ENCODE results near the gene EFCAB11.

Gene EFCAB11

GRCh38 chr14:89911010-89911919, 43.3 kb downstream of the EFCAB11 start:
- TF ChIP-seq CEBPB (IDR thresholded peaks at IDR 0.05), result no peak
- no peak for TF ChIP-seq CREB1 (IDR thresholded peaks at IDR 0.05; ENCODE audit: low read depth)
- TF ChIP-seq REST (IDR thresholded peaks at IDR 0.05; ENCODE audit: low read depth), result no peak
- no peak for TF ChIP-seq TCF12 (IDR thresholded peaks at IDR 0.05; ENCODE audit: low read depth)
- TF ChIP-seq ZBTB7A (IDR thresholded peaks at IDR 0.05; ENCODE audit: low read depth), result no peak
- no peak for TF ChIP-seq TEAD4 (IDR thresholded peaks at IDR 0.05)
- no peak for TF ChIP-seq EGR1 (IDR thresholded peaks at IDR 0.05)

- TF ChIP-seq NFIC (IDR thresholded peaks at IDR 0.05) (no peak), TEAD4 (IDR thresholded peaks at IDR 0.05) (no peak), TAF1 (IDR thresholded peaks at IDR 0.05; ENCODE audit: low read depth) (no peak), EGR1 (IDR thresholded peaks at IDR 0.05) (no peak), RAD21 (IDR thresholded peaks at IDR 0.05; ENCODE audit: low read depth) (no peak), USF1 (IDR thresholded peaks at IDR 0.05) (no peak), REST (IDR thresholded peaks at IDR 0.05; ENCODE audit: low read depth) (no peak)
These were observed 43.9 kb downstream of the EFCAB11 start for GRCh38 chr14:89910691-89911009.

- TF ChIP-seq NFIC (IDR thresholded peaks at IDR 0.05) (no peak), CREB1 (IDR thresholded peaks at IDR 0.05; ENCODE audit: low read depth) (no peak), RAD21 (IDR thresholded peaks at IDR 0.05; ENCODE audit: low read depth) (no peak), EP300 (IDR thresholded peaks at IDR 0.05; ENCODE audit: borderline replicate concordance) (no peak), YY1 (IDR thresholded peaks at IDR 0.05; ENCODE audit: low read depth) (no peak), TCF12 (IDR thresholded peaks at IDR 0.05; ENCODE audit: low read depth) (no peak), TEAD4 (IDR thresholded peaks at IDR 0.05) (no peak), USF1 (IDR thresholded peaks at IDR 0.05) (no peak), TAF1 (IDR thresholded peaks at IDR 0.05; ENCODE audit: low read depth) (no peak), REST (IDR thresholded peaks at IDR 0.05; ENCODE audit: low read depth) (no peak), MAX (IDR thresholded peaks at IDR 0.05) (no peak), EGR1 (IDR thresholded peaks at IDR 0.05) (no peak), FOXM1 (IDR thresholded peaks at IDR 0.05; ENCODE audit: borderline replicate concordance, low read depth) (no peak), ZBTB7A (IDR thresholded peaks at IDR 0.05; ENCODE audit: low read depth) (no peak), CEBPB (IDR thresholded peaks at IDR 0.05) (no peak)
These were observed 44.9 kb downstream of the EFCAB11 start for GRCh38 chr14:89909586-89909985.

- TF ChIP-seq USF1 (IDR thresholded peaks at IDR 0.05) (no peak), TEAD4 (IDR thresholded peaks at IDR 0.05) (no peak), REST (IDR thresholded peaks at IDR 0.05; ENCODE audit: low read depth) (no peak), EGR1 (IDR thresholded peaks at IDR 0.05) (no peak), NFIC (IDR thresholded peaks at IDR 0.05) (no peak), MAX (IDR thresholded peaks at IDR 0.05) (no peak), ZBTB7A (IDR thresholded peaks at IDR 0.05; ENCODE audit: low read depth) (no peak), CEBPB (IDR thresholded peaks at IDR 0.05) (no peak), YY1 (IDR thresholded peaks at IDR 0.05; ENCODE audit: low read depth) (no peak), CREB1 (IDR thresholded peaks at IDR 0.05; ENCODE audit: low read depth) (no peak), TAF1 (IDR thresholded peaks at IDR 0.05; ENCODE audit: low read depth) (no peak), RAD21 (IDR thresholded peaks at IDR 0.05; ENCODE audit: low read depth) (no peak), TCF12 (IDR thresholded peaks at IDR 0.05; ENCODE audit: low read depth) (no peak), EP300 (IDR thresholded peaks at IDR 0.05; ENCODE audit: borderline replicate concordance) (no peak), FOXM1 (IDR thresholded peaks at IDR 0.05; ENCODE audit: borderline replicate concordance, low read depth) (no peak)
These were observed 45.6 kb downstream of the EFCAB11 start for GRCh38 chr14:89908712-89909450.
